DOHH2 (cell line): ENCODE measurements around the gene HS3ST4.

Experiments used
- H3F3A ChIP-seq: fragments of 200-600 bp; sonication (generic), shearing (Covaris generic); 2 replicates; pipeline ENCODE4 v1.6.0; 2016; ENCODE audit warnings: antibody characterized with exemption, mild to moderate bottlenecking; ENCODE audit not compliant: control insufficient read depth, insufficient read depth
- H3K27ac ChIP-seq: fragments of 200-600 bp; sonication (generic); 2 replicates; pipeline ENCODE4 v1.5.1; 2014; ENCODE audit warnings: low read depth, mild to moderate bottlenecking, low read length, moderate library complexity
- H3K27me3 ChIP-seq: fragments of 200-600 bp; sonication (generic); 2 replicates; pipeline ENCODE4 v1.6.1; 2014; ENCODE audit warnings: mild to moderate bottlenecking, low read length, mixed read lengths; ENCODE audit not compliant: control insufficient read depth
- H3K36me3 ChIP-seq: fragments of 200-600 bp; sonication (generic); 2 replicates; pipeline ENCODE4 v1.6.1; 2014; ENCODE audit warnings: mild to moderate bottlenecking, low read length, moderate library complexity, mixed read lengths; ENCODE audit not compliant: control insufficient read depth
- H3K4me1 ChIP-seq: fragments of 200-600 bp; sonication (generic); 2 replicates; pipeline ENCODE4 v1.6.1; 2014; ENCODE audit warnings: mild to moderate bottlenecking, low read length, mixed read lengths; ENCODE audit not compliant: control insufficient read depth
- H3K4me2 ChIP-seq: fragments of 200-600 bp; sonication (generic); 2 replicates; pipeline ENCODE4 v1.6.0; 2014; ENCODE audit warnings: mild to moderate bottlenecking, low read length, moderate library complexity
- H3K4me3 ChIP-seq: fragments of 200-600 bp; sonication (generic); 2 replicates; pipeline ENCODE4 v1.5.1; 2014; ENCODE audit warnings: mild to moderate bottlenecking, low read length, mixed read lengths
- H3K79me2 ChIP-seq: fragments of 200-600 bp; sonication (generic); 2 replicates; pipeline ENCODE4 v1.6.1; 2014; ENCODE audit warnings: mild to moderate bottlenecking, low read length, mixed read lengths; ENCODE audit not compliant: control insufficient read depth
- H3K9me2 ChIP-seq: fragments of 200-600 bp; sonication (generic); replicated peaks from 2 replicates; pipeline ENCODE4 v1.6.1; 2014; ENCODE audit warnings: mild to moderate bottlenecking, low read length, mixed read lengths; ENCODE audit not compliant: control insufficient read depth
- H3K9me3 ChIP-seq: fragments of 200-600 bp; sonication (generic); 2 replicates; pipeline ENCODE4 v1.6.1; 2014; ENCODE audit warnings: antibody characterized with exemption, low read length, mixed read lengths; ENCODE audit not compliant: control insufficient read depth, insufficient read depth
- H4K20me1 ChIP-seq: fragments of 200-600 bp; sonication (generic); 2 replicates; pipeline ENCODE4 v1.6.0; 2014; ENCODE audit warnings: low read depth, mild to moderate bottlenecking, antibody characterized with exemption, low read length, moderate library complexity; ENCODE audit not compliant: control insufficient read depth, insufficient read depth
- EZH2phosphoT487 ChIP-seq: fragments of 200-600 bp; sonication (generic); IDR thresholded peaks from 2 replicates; pipeline ENCODE4 v1.6.1; 2017; ENCODE audit warnings: borderline replicate concordance, mild to moderate bottlenecking, antibody characterized with exemption, low read length, moderate library complexity, mixed read lengths
- TF ChIP-seq, protein P1 (sequence below): fragments of 200-600 bp; sonication (generic); IDR thresholded peaks from one replicate; pipeline ENCODE4 v1.5.1; 2014; ENCODE audit warnings: antibody characterized with exemption, mild to moderate bottlenecking, low read depth, low read length; ENCODE audit not compliant: poor library complexity, severe bottlenecking

Gene HS3ST4

DNA sequence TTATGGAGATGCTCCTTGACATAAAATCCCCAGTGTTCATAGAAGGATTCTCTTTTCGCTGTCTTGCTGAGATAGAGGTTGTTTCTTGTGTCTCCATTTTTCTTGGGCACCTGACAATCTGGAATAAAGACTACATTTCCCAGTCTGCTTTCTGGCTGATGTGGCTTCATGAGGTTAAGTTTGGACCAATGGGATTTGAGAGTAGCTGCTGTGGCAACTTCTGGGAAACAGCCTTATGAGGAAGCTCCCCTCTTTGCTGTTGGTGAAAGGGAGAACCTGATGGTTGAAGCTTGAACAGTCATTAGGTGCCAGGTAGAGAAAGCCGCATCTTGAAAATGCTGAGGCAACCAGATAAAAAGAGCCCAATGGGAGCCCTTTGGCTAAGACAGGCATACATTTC is 24.4 kb downstream of the HS3ST4 start:
- Histone ChIP-seq H3K36me3 (no peaks in the 10 kb centered on the region), H3K4me2 (no peak overlapping the region), H3F3A (no peaks in the 10 kb centered on the region), H3K27ac (no peak overlapping the region), H3K9me3 (no peaks in the 10 kb centered on the region), H3K9me2 (no peaks in the 10 kb centered on the region), H3K79me2 (no peaks in the 10 kb centered on the region), H3K4me1 (no peaks in the 10 kb centered on the region), H3K4me3 (no peak overlapping the region), H4K20me1 (no peaks in the 10 kb centered on the region), H3K27me3 (no peaks in the 10 kb centered on the region)
- no peak for TF ChIP-seq EZH2phosphoT487
- TF ChIP-seq, protein P1, sequence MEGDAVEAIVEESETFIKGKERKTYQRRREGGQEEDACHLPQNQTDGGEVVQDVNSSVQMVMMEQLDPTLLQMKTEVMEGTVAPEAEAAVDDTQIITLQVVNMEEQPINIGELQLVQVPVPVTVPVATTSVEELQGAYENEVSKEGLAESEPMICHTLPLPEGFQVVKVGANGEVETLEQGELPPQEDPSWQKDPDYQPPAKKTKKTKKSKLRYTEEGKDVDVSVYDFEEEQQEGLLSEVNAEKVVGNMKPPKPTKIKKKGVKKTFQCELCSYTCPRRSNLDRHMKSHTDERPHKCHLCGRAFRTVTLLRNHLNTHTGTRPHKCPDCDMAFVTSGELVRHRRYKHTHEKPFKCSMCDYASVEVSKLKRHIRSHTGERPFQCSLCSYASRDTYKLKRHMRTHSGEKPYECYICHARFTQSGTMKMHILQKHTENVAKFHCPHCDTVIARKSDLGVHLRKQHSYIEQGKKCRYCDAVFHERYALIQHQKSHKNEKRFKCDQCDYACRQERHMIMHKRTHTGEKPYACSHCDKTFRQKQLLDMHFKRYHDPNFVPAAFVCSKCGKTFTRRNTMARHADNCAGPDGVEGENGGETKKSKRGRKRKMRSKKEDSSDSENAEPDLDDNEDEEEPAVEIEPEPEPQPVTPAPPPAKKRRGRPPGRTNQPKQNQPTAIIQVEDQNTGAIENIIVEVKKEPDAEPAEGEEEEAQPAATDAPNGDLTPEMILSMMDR, result no peak

DNA sequence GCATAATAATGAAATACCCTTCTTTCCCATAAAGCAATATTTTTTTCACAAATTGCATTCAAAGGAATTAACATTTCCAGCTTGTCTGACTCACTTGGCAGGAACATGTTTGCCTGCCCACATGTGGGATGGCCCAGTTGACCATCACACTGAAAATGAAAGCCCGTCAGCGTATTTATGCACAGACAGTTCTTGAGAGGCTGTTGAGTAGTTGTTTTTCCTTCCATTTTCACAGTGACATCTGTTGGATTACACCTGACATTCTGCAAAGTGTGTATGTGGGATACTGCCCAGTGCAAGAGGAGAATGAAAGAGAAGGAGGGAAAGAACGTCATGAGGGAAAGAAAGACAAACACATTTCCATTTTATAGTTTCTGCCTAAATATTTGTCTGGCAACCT is 29.7 kb downstream of the HS3ST4 start:
- H3K36me3 ChIP-seq, result no peaks in the 10 kb centered on the region
- H3K9me3 ChIP-seq, result no peaks in the 10 kb centered on the region
- no peak overlapping the region for H3K4me2 ChIP-seq
- no peaks in the 10 kb centered on the region for H3K4me1 ChIP-seq
- H3F3A ChIP-seq, result no peaks in the 10 kb centered on the region
- no peaks in the 10 kb centered on the region for H4K20me1 ChIP-seq
- H3K27me3 ChIP-seq, result no peaks in the 10 kb centered on the region
- TF ChIP-seq, protein P1, result no peak
- no peak for TF ChIP-seq EZH2phosphoT487
- no peaks in the 10 kb centered on the region for H3K9me2 ChIP-seq
- no peak overlapping the region for H3K27ac ChIP-seq
- no peaks in the 10 kb centered on the region for H3K79me2 ChIP-seq
- H3K4me3 ChIP-seq, result no peak overlapping the region

DNA sequence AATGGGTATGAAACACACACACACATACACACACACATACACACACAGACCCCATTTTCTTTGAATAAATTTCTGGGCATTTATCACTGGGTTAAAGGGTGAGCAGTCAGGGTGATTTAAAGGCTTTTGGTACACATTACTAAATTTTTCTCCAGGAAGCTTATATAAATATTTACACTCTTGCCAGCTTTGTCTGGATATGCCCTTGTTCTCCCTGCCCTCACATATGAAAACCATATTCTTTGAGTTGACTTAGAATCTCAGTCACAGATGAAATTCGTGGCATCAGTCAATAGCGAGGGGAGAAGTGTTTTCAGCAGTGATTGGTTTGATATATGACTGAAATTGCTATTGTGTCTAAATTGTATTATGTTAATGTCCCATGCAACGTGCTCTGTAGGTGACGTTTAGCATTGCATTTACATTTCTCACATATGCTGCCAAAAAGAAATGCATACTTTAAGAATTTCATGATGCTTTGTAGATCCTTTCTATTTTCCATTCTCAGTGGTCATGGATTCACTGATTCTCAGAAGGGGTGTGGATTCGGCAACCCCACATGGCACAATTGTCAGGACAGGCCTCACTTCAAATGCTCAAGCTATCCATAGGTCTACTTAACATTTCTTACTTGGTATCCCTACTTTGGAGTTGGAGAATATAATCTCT is 34.8 kb downstream of the HS3ST4 start:
- no peaks in the 10 kb centered on the region for H3K36me3 ChIP-seq
- no peaks in the 10 kb centered on the region for H3K27me3 ChIP-seq
- H3K79me2 ChIP-seq, result no peaks in the 10 kb centered on the region
- no peak overlapping the region for H3K4me2 ChIP-seq
- H3K4me1 ChIP-seq, result no peaks in the 10 kb centered on the region
- no peak for TF ChIP-seq EZH2phosphoT487
- TF ChIP-seq, protein P1, result no peak
- H3F3A ChIP-seq, result no peaks in the 10 kb centered on the region
- no peaks in the 10 kb centered on the region for H4K20me1 ChIP-seq
- H3K4me3 ChIP-seq, result no peak overlapping the region
- no peaks in the 10 kb centered on the region for H3K9me3 ChIP-seq
- H3K27ac ChIP-seq, result no peak overlapping the region
- H3K9me2 ChIP-seq, result no peaks in the 10 kb centered on the region
